HS-27A (cell line): ENCODE data around the gene NRXN3.

Experiments used
- DNase-seq: peaks from one replicate; pipeline ENCODE4 v3.0.0-alpha.2; 2012; ENCODE audit warnings: low read depth, missing footprints

NRXN3 gene

GRCh38 chr14:78170203-78170602 lies at the start of gene NRXN3:
TSS of gene NRXN3 (plus strand) at chr14:78170373. CDS start at chr14:78243094, 72,721 bp downstream.
- no peak for DNase-seq

DNA sequence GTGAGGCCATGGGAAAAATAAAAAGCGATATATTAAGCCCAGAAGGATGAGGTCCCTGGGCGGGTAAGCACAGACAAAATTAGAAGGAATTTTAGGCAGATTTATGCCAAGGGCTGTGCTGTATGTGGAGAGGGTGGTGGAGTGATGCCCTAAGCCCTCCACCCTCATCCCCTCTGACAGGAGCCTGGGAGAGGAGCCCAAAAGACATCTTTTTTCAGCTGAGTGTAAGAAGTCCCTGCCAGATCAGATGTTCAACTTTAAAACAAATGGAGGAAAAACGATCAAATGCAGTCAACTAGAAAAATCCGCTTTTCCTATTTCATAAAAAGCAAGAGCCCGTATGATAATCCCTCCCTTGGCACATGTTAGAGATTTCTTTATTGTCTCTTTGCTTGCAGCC lies 47.7 kb upstream of the NRXN3 start:
- DNase-seq, result no peak

DNA sequence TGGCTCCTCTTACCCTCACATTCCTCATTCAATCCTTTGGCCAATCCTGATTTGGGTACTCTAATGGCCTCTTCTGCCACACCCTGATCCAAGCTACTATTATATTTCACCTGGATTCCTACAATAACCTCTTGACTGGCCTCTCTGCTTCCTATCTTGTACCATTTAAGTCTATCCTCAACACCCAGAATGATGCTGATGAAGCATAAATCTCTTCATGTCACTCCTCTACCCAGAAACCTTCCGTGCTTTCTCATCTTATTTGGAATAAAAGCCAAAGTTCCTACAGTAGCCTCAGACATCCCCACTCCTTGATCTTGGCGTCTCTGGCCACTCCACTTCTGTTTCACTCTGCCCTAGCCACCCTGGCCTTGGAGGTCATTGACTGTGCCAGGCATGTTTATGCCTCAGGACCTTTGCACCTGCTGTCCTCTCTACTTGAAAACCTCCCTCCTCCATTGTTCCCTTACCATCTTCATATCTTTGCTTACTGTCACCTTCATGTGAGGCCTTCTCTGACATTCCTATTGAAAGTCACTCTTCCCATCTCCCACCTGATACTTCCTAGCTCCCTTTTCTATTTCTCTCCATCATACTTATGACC lies 46.4 kb upstream of the NRXN3 start:
- no peak for DNase-seq

DNA sequence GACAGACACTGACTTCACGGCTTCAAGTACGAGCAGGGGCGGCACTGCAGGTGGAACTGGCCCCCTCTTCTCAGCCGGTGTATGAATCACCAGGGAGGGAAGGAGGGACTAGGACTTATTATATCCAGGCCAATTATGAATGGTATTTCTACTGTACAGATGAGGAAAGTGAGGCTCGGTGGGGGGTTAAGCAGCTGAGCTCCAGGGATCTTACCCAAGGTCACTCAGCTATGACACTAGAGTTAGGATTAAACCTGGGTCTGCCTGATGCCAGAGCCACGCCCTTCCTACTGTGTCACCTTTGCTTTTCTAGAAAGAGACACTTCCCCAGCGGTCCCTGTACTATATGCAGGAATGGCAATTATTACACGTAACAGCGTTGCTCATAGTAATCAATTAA lies 42.2 kb upstream of the NRXN3 start:
- DNase-seq, result no peak

- no peak for DNase-seq
These were observed 40.8 kb upstream of the NRXN3 start for GRCh38 chr14:78129375-78129774.

DNA sequence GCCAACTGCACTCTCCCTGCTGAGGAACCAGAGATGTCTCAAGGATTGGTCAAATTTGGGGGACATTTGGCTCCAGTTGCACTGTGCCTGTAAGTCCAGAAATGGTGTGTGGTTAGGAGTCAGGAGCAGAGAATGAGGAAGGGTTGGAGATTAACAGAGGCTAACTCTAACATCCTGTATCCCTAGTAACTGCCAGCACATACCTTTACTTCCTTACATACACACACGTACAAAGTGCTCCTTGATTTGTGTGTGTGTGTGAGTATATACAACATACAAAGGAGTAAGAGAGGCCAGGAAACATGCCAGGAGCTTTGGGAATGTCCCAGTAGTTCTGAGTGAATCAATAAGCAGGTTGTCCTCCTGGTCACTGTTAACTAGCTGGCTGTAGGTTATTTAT lies 39.8 kb upstream of the NRXN3 start:
- DNase-seq, result no peak

DNA sequence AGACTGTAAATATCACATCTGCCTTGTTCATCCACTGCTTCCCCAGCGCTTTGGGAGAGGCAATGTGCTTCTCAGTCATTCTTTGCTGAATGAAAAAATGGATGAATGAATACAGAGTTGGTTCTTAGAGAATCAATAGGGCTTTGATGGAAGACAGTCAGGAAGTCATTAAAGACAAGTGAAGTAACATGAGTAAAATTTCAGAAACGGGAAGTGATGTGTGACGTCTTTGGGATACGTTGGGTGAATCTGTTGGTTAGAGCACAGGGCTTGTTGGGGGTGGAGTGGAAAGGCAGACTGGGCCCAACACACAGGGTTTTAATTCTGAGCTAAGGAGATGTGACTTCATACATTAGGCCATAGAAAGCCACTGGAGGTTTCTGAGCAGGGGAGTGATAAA lies 39.0 kb upstream of the NRXN3 start:
- DNase-seq, result no peak

GRCh38 chr14:78131616-78132015 lies 38.6 kb upstream of the NRXN3 start:
- no peak for DNase-seq

GRCh38 chr14:78135450-78135891 lies 34.7 kb upstream of the NRXN3 start:
- DNase-seq, result no peak

GRCh38 chr14:78136695-78137094 lies 33.5 kb upstream of the NRXN3 start:
- no peak for DNase-seq

GRCh38 chr14:78141590-78141989 lies 28.6 kb upstream of the NRXN3 start:
- no peak for DNase-seq

GRCh38 chr14:78142998-78143397 lies 27.2 kb upstream of the NRXN3 start:
- no peak for DNase-seq

GRCh38 chr14:78143489-78144145 lies 26.6 kb upstream of the NRXN3 start:
- no peak for DNase-seq

DNA sequence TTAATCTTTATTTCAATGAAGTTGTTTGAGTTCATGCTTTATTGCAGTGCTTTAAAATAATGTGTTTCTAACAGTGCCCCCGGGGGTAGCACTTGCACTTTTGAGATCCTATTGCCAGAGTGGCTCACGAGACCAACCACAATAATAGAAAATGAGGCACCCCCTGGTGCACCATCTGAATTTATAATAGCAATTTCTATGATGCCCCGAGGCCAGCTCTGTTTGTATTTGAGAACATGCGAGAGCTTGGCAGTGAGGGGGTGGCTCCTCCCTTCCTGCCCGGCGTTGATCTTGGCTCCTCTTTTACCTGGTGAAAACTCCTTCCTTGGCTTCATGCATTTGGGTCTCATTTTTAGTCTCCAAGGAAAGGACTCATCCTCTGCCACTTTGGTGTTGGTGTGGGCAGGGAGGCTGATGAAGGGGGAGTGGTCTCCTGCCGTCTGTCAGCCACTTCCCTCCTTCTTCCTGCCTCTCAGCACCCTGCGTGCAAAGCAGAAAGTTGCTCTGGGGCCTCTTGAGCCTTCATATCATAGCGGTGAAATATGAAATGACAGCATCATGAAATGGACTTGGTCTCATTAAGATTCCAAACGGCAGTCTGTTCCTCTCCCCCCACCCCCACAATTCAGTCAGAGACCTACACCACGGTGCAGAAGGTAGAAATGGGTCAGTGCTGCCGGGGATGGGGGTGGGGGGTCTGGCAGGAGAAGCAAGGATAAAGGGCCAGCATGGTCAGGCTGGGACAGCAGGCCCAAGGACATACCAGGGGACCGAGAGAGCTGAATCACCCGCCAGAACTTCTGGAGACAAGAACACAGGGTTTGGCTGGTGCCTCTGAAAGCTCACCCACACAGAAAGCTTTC lies 17.7 kb upstream of the NRXN3 start:
- DNase-seq, result no peak

DNA sequence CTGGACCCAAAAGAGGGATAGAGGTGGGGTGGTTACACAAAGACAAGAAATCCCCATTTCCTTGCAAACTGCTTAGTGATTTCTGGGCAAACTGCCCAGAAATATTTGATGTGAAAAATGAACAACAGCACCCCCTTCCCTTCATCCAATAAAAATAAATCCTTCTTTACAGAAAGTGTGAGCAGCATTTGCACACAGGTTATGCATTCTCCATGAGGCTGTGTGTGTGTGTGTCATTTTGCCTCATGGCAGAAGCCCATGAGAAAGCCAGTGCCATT lies 17.2 kb upstream of the NRXN3 start:
- DNase-seq, result no peak

- no peak for DNase-seq
These were observed 15.3 kb upstream of the NRXN3 start for GRCh38 chr14:78154827-78155226.

- no peak for DNase-seq
These were observed 14.0 kb upstream of the NRXN3 start for GRCh38 chr14:78156196-78156595.

DNA sequence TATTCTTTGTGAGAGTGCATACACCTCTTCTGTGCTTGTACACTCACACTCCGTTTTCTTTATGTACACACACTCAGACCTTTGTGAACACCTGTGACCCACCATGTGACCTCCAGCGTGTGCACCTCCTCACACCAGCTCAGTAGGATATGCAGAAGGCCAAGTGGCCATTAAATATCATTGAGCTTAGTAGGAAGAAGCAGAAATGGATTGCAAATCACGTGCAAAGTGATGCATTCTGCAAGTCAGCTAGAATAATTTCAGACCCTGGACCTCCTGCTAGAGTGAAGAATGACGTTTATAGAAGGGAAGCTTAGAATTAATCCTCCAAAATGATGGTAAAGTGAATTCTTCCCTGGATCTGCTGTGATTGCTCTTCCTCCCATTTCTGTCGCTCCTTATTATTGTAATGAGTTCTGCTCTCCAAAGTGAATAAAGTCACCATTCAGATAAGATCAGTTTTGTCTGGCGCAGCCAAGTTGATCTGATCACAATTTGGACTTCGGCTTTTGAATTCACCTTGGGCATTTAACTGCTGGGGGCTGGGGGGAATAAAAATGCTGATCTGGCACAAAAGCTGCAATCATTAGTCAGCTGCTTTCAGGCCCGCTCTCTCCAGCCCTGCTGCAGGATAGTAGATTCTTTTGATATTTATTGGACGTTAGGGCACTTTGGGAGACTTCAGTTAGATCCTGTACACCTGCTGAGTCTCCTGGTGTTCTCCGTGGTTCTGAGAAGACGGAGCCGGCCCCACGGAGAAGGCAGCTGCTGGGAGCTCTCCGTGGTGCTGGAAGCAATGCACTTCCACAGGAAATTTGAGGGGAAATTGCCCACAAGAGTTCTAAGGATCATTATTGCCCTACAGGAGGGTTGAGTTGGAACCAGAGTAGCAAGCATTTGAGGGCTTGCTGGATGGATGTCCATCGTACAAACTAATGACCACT lies 12.4 kb upstream of the NRXN3 start:
- no peak for DNase-seq

GRCh38 chr14:78162202-78162601 lies 8.0 kb upstream of the NRXN3 start:
- DNase-seq, result no peak

DNA sequence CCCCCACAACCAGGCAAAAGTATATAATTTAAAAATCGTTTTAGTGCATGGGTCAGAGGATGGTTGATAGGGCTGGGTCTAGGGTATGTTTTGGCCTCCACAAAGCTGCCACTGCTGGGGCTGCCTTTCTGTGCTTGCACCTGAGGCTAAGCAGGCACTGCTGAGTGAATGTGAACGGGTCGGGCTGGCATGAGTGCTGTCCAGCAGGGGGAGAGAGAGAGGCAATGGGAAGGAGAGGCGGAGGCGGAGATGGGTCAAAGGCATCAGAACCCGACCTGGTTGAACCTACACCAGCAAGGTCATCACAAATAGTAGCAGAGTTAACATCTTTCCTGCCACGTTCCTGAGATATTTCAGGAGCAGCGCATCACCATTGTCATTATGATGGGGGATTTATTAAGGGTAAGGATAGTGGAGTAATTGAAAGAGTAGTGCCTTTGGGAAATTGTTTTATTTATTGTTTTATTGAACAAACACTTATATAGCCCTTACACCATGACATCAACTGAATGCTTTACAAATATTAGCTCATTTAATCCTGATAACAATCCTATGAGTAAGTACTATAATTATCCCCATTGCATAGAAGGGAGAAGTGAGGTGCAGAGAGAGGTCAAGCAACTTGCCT lies 5.8 kb upstream of the NRXN3 start:
- no peak for DNase-seq

DNA sequence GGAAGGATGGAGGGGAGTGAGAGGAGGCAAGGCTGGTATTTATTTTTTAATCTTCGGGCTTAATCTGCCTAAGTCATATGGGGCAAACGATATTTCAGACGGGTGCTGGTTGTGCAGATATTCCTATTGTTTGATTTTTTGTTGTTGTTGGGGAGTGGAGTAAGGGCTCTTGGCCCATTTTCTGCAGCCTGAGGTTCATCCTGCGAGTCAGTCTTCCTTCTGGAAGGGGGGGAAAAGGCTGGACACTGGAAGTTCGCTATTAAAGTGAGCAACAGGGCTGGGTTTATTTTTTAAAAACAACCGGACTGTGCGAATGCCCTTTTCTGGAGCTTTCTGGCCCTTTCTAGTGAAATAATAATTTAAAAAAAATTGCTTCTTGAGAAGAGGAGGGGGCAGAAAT lies 2.3 kb downstream of the NRXN3 start:
- DNase-seq, result no peak
